GM13976 (cell line): ENCODE data around the gene FUT8.

Experiments used
- DNase-seq: peaks from one replicate; pipeline ENCODE4 v3.0.0; 2012; ENCODE audit warnings: low spot score
- CTCF ChIP-seq: IDR thresholded peaks from 2 replicates; pipeline ENCODE4 v1.5.1; 2012; ENCODE audit warnings: borderline replicate concordance, mild to moderate bottlenecking; ENCODE audit not compliant: insufficient read depth; ENCODE audit errors: extremely low read depth, missing control alignments, control extremely low read depth
- in situ Hi-C: fragments of 300-500 bp; cut with MboI; formaldehyde crosslinking; loops from one replicate; pipeline ENCODE4 v1.12.0; 2022; ENCODE audit warnings: low sequenced_read_pairs, mixed read lengths, inconsistent platforms; ENCODE audit not compliant: unreplicated experiment

FUT8 gene

GRCh38 chr14:65753061-65753460 is 340.5 kb downstream of the FUT8 start:
- DNase-seq: no peak
- in situ Hi-C loops: no loop called here
- no peak for TF ChIP-seq CTCF

DNA sequence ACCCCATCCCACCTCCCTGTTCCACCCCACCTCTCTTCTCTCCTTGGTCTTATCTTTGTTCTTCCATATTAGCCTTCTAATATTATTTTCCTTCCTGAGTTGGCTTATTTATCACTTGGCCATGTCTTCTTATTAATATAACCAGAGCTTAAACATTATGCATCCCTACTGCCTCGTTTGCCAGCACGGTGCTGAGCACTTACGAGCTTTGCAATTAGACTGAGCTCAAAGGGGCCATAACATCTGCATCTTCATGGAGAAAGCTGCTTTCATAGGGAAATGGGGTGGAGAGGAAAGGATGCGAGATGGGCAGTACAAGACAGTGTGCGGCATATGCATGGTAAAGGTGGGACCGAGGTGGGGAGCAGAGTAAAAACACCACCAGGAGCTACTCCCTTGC is 342.8 kb downstream of the FUT8 start:
- no peak for TF ChIP-seq CTCF
- in situ Hi-C loops: no loop called here
- DNase-seq: no peak

- in situ Hi-C loops: no loop called here
- DNase-seq: no peak
- TF ChIP-seq CTCF: no peak
Observed at GRCh38 chr14:65756880-65757279, 344.4 kb downstream of the FUT8 start.

GRCh38 chr14:65769151-65769550 is 356.6 kb downstream of the FUT8 start:
- DNase-seq: no peak
- in situ Hi-C loops: no loop called here
- no peak for TF ChIP-seq CTCF

- in situ Hi-C loops: no loop called here
- DNase-seq: no peak
- no peak for TF ChIP-seq CTCF
Observed at GRCh38 chr14:65770681-65771080, 358.2 kb downstream of the FUT8 start.

DNA sequence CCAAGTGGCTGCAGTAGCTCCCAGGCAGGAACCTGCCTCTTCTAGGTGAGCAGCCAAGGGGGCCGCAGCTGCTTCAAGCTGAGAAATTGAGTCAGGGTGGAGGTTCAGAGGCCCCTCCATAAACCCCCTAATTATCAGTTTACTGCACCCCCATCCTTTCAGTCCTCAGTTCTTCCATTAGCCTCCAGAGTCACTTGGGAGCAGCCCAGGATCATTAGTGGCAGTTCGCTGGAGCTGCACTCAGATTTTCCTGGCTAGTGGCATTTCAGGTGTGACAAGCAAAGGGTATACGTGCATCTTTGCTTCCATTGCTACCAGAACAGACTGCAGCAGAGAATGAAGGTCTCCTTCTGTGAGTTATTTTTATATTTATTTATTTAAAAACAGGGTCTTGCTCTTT is 358.7 kb downstream of the FUT8 start:
- in situ Hi-C loops: no loop called here
- TF ChIP-seq CTCF: no peak
- DNase-seq: no peak

- TF ChIP-seq CTCF: no peak
- in situ Hi-C loops: no loop called here
- no peak for DNase-seq
Observed at GRCh38 chr14:65772466-65772865, 359.9 kb downstream of the FUT8 start.
